H1 (cell line): ENCODE data around the gene LAPTM4A. TPM values are rescaled to one million over a fixed set of nuclear protein-coding genes. Genes with fewer than 3 reads are reported as not detected.

ENCODE experiments used
- SAP30 ChIP-seq: fragments of 300-600 bp; sonication (generic); IDR thresholded peaks from 2 replicates; pipeline ENCODE4 v1.7.1; 2012; ENCODE audit warnings: low read length, moderate library complexity, mild to moderate bottlenecking, inconsistent platforms; ENCODE audit not compliant: insufficient read depth, insufficient replicate concordance
- polyA plus RNA-seq, 7 experiments: library from polyadenylated mRNA; depleted of rRNA in 3 of 7; stranded (reverse) in 5 of 7; unstranded in 2 of 7; fragments of >200 nt in 5 of 7; fragments of 200-250 nt in 2 of 7; gene quantifications; 1 replicate in 5 of 7; 2 replicates in 1 of 7; 4 replicates in 1 of 7; pipeline versions ENCODE4 v1.2.1 to v1.2.3, GENCODE V29; 2011 to 2013; ENCODE audit warnings: missing spikeins in 2 of 7, mixed read lengths in 2 of 7
- total RNA-seq: library from RNA; stranded (reverse); fragmentation: NEBNext Ultra II Directional; extraction: Animal tissue kit (Norgen Biotek cat#: 25700); gene quantifications from 2 replicates; pipeline ENCODE4 v1.2.1, GENCODE V29; 2021

LAPTM4A gene
- total and polyA plus RNA-seq, 2 of the 8 experiments (the other 6 are each of a cell fraction or from before 2014, with no cell fraction given) = 193 to 419 TPM

DNA sequence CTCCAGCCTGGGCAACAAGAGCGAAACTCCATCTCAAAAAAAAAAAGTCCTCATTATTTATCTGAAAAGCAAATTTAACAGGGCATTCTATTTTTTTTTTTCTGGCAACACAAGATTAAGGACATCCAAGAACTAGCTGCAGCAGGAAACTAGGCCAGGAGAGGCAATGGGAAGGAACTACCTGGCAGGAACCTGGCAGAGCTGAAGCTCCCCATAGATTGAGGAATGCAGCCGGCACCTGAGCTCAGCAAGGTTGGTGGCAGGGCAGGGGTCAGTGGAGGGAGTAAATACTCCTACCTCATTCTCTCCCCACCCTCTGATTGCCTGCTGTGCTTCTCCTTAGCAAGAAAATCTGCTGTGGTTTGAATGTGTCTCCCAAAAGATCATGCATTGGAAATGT, 30.4 kb upstream of the LAPTM4A start (continued):
- TF ChIP-seq SAP30 = no peak
